Dendritic cell treated with granulocyte-macrophage colony-stimulating factor and Interleukin-4, amounts not matched to agents 40 ng/mL and 50 ng/mL, for 4 days (primary cell): ENCODE data around the gene CACNG6.
A peak's percentile ranks its signal among the peaks of the same experiment; 100 is the strongest.

Experiments
- H3K27ac Mint-ChIP-seq: one replicate; pipeline ENCODE4 v1.8.0; 2022; ENCODE audit warnings: mild to moderate bottlenecking, mixed read lengths
- H3K27me3 Mint-ChIP-seq: one replicate; pipeline ENCODE4 v1.8.0; 2022; ENCODE audit warnings: mild to moderate bottlenecking, mixed read lengths
- H3K36me3 Mint-ChIP-seq: one replicate; pipeline ENCODE4 v1.8.0; 2022; ENCODE audit warnings: low read depth, mixed read lengths
- H3K4me1 Mint-ChIP-seq: one replicate; pipeline ENCODE4 v1.8.0; 2022; ENCODE audit warnings: low read depth, mixed read lengths
- H3K4me3 Mint-ChIP-seq: one replicate; pipeline ENCODE4 v1.8.0; 2022; ENCODE audit warnings: mild to moderate bottlenecking, moderate library complexity, mixed read lengths
- H3K9me3 Mint-ChIP-seq: one replicate; pipeline ENCODE4 v1.8.0; 2022; ENCODE audit warnings: mixed read lengths
- intact Hi-C: fragments of 100-400 bp; cut with micrococcal nuclease; formaldehyde crosslinking; loops from one replicate; pipeline ENCODE4 v1.15.0; 2022

CACNG6 gene

GRCh38 chr19:53999694-54000093, 8.3 kb downstream of the CACNG6 start:
- intact Hi-C loops, result no loop called here
- no peak overlapping the region for H3K4me3 Mint-ChIP-seq
- peaks cover 67% of the 10 kb centered on the region for H3K27me3 Mint-ChIP-seq
- H3K4me1 Mint-ChIP-seq, result peaks cover 5% of the 10 kb centered on the region
- H3K27ac Mint-ChIP-seq, result no peak overlapping the region
- no peaks in the 10 kb centered on the region for H3K9me3 Mint-ChIP-seq
- H3K36me3 Mint-ChIP-seq, result no peaks in the 10 kb centered on the region

- no peaks in the 10 kb centered on the region for H3K9me3 Mint-ChIP-seq
- no peaks in the 10 kb centered on the region for H3K36me3 Mint-ChIP-seq
- H3K4me1 Mint-ChIP-seq, result peaks cover 5% of the 10 kb centered on the region
- intact Hi-C loops, result no loop called here
- no peak overlapping the region for H3K4me3 Mint-ChIP-seq
- no peak overlapping the region for H3K27ac Mint-ChIP-seq
- H3K27me3 Mint-ChIP-seq, result peaks cover 49% of the 10 kb centered on the region
Measured at GRCh38 chr19:54001496-54001895, 10.1 kb downstream of the CACNG6 start.

- no peak overlapping the region for H3K4me3 Mint-ChIP-seq
- no peaks in the 10 kb centered on the region for H3K9me3 Mint-ChIP-seq
- no peaks in the 10 kb centered on the region for H3K36me3 Mint-ChIP-seq
- peaks cover 49% of the 10 kb centered on the region for H3K27me3 Mint-ChIP-seq
- intact Hi-C loops, result no loop called here
- H3K4me1 Mint-ChIP-seq, result peaks cover 5% of the 10 kb centered on the region
- H3K27ac Mint-ChIP-seq, result no peak overlapping the region
Measured at GRCh38 chr19:54002495-54003315, 11.3 kb downstream of the CACNG6 start.

GRCh38 chr19:54009440-54009839, 18.0 kb downstream of the CACNG6 start:
- Mint-ChIP-seq H3K9me3 (no peaks in the 10 kb centered on the region), H3K27ac (no peak overlapping the region), H3K27me3 (peaks cover 40% of the 10 kb centered on the region), H3K36me3 (no peaks in the 10 kb centered on the region), H3K4me1 (peaks cover 10% of the 10 kb centered on the region), H3K4me3 (no peak overlapping the region)
- intact Hi-C loops, result no loop called here

- H3K4me3 Mint-ChIP-seq, result no peak overlapping the region
- no peaks in the 10 kb centered on the region for H3K9me3 Mint-ChIP-seq
- H3K36me3 Mint-ChIP-seq, result no peaks in the 10 kb centered on the region
- no peak overlapping the region for H3K27ac Mint-ChIP-seq
- intact Hi-C loops, result no loop called here
- H3K27me3 Mint-ChIP-seq, result peaks cover 40% of the 10 kb centered on the region
- peaks cover 19% of the 10 kb centered on the region for H3K4me1 Mint-ChIP-seq
Measured at GRCh38 chr19:54010474-54010873, 19.0 kb downstream of the CACNG6 start.

- H3K4me3 Mint-ChIP-seq, result no peak overlapping the region
- H3K27ac Mint-ChIP-seq, result no peak overlapping the region
Measured at GRCh38 chr19:54011507-54012211, 20.2 kb downstream of the CACNG6 start.

GRCh38 chr19:54013866-54014265, 22.4 kb downstream of the CACNG6 start:
- Mint-ChIP-seq H3K4me3 (no peak overlapping the region), H3K9me3 (peaks cover 7% of the 10 kb centered on the region), H3K4me1 (peaks cover 28% of the 10 kb centered on the region), H3K27me3 (peaks cover 22% of the 10 kb centered on the region), H3K27ac (no peak overlapping the region), H3K36me3 (no peaks in the 10 kb centered on the region)
- intact Hi-C loops, result no loop called here

More at GRCh38 chr19:54011507-54012211, 20.2 kb downstream of the CACNG6 start:
- intact Hi-C loops, result no loop called here
- Mint-ChIP-seq H3K36me3 (no peaks in the 10 kb centered on the region), H3K9me3 (no peaks in the 10 kb centered on the region), H3K4me1 (peaks cover 24% of the 10 kb centered on the region), H3K27me3 (peaks cover 40% of the 10 kb centered on the region)

GRCh38 chr19:54014920-54015560, 23.6 kb downstream of the CACNG6 start:
- Mint-ChIP-seq H3K36me3 (no peaks in the 10 kb centered on the region), H3K27ac (no peak overlapping the region), H3K27me3 (peaks cover 22% of the 10 kb centered on the region), H3K4me3 (no peak overlapping the region), H3K4me1 (peaks cover 40% of the 10 kb centered on the region), H3K9me3 (peaks cover 7% of the 10 kb centered on the region)
- intact Hi-C loops, result no loop called here

GRCh38 chr19:54017261-54017660, 25.8 kb downstream of the CACNG6 start:
- peaks cover 7% of the 10 kb centered on the region for H3K9me3 Mint-ChIP-seq
- peaks cover 62% of the 10 kb centered on the region for H3K4me1 Mint-ChIP-seq
- H3K27me3 Mint-ChIP-seq, result peaks cover 12% of the 10 kb centered on the region
- intact Hi-C loops, result no loop called here
- peak overlapping the region; percentile 53 for H3K27ac Mint-ChIP-seq
- no peaks in the 10 kb centered on the region for H3K36me3 Mint-ChIP-seq
- H3K4me3 Mint-ChIP-seq, result no peak overlapping the region

- Mint-ChIP-seq H3K9me3 (peaks cover 7% of the 10 kb centered on the region), H3K27me3 (no peaks in the 10 kb centered on the region), H3K27ac (peak overlapping the region; percentile 65), H3K4me1 (peaks cover 70% of the 10 kb centered on the region), H3K36me3 (no peaks in the 10 kb centered on the region), H3K4me3 (no peak overlapping the region)
- intact Hi-C loops, result loop anchor here (5.0 to 10.0 kb wide), 4 partner anchors 47 to 229 kb away; partner anchors contain the start of gene CACNG7
Measured at GRCh38 chr19:54021363-54021762, 29.9 kb downstream of the CACNG6 start.

- intact Hi-C loops, result loop anchor here (5.0 to 10.0 kb wide), 4 partner anchors 47 to 230 kb away; partner anchors contain the start of gene CACNG7
Measured at GRCh38 chr19:54021932-54022331, 30.5 kb downstream of the CACNG6 start.

GRCh38 chr19:54023191-54023590, 31.8 kb downstream of the CACNG6 start:
- H3K4me1 Mint-ChIP-seq, result peaks cover 61% of the 10 kb centered on the region
- no peaks in the 10 kb centered on the region for H3K27me3 Mint-ChIP-seq
- intact Hi-C loops, result loop anchor here (5.0 to 10.0 kb wide), 4 partner anchors 48 to 231 kb away; partner anchors contain the start of gene CACNG7
- no peak overlapping the region for H3K27ac Mint-ChIP-seq
- H3K9me3 Mint-ChIP-seq, result no peaks in the 10 kb centered on the region
- no peaks in the 10 kb centered on the region for H3K36me3 Mint-ChIP-seq
- H3K4me3 Mint-ChIP-seq, result no peak overlapping the region

More at GRCh38 chr19:54021932-54022331, 30.5 kb downstream of the CACNG6 start:
- Mint-ChIP-seq H3K36me3 (no peaks in the 10 kb centered on the region), H3K4me3 (no peak overlapping the region), H3K27me3 (no peaks in the 10 kb centered on the region), H3K27ac (peak overlapping the region; percentile 65), H3K9me3 (peaks cover 7% of the 10 kb centered on the region), H3K4me1 (peaks cover 70% of the 10 kb centered on the region)

- Mint-ChIP-seq H3K4me3 (no peak overlapping the region), H3K36me3 (no peaks in the 10 kb centered on the region), H3K27ac (no peak overlapping the region), H3K4me1 (peaks cover 58% of the 10 kb centered on the region), H3K27me3 (no peaks in the 10 kb centered on the region), H3K9me3 (no peaks in the 10 kb centered on the region)
- intact Hi-C loops, result loop anchor here (2.0 to 10.0 kb wide), 5 partner anchors 50 to 232 kb away; partner anchors contain the start of gene CACNG7
Measured at GRCh38 chr19:54024660-54025059, 33.2 kb downstream of the CACNG6 start.

- no peaks in the 10 kb centered on the region for H3K9me3 Mint-ChIP-seq
- peaks cover 5% of the 10 kb centered on the region for H3K27me3 Mint-ChIP-seq
- H3K4me3 Mint-ChIP-seq, result no peak overlapping the region
- H3K4me1 Mint-ChIP-seq, result peaks cover 54% of the 10 kb centered on the region
- H3K27ac Mint-ChIP-seq, result no peak overlapping the region
- no peaks in the 10 kb centered on the region for H3K36me3 Mint-ChIP-seq
- intact Hi-C loops, result loop anchor here (10.0 kb wide), 2 partner anchors 52 to 122 kb away; partner anchors contain the start of gene CACNG7
Measured at GRCh38 chr19:54026656-54027055, 35.2 kb downstream of the CACNG6 start.
